ENCODE measurements around the gene CANT1. TPM values are rescaled to one million over a fixed set of nuclear protein-coding genes. Genes with fewer than 3 reads are reported as not detected.

Gene CANT1
- total and polyA plus RNA-seq, 8 donors = 16.6 to 151 (median 40.7) TPM

- no peak overlapping the region for H3K4me3 ChIP-seq
- peak overlapping the region in 2 of 5 donors; percentile 52 to 65 for H3K27ac ChIP-seq
- peaks cover 5 to 39% (median 19%) of the 10 kb centered on the region in 4 donors for H3K4me1 ChIP-seq
- H3K9me3 ChIP-seq = no peaks in the 10 kb centered on the region
- intact Hi-C loops (cut with DNase I; ENCODE audit: low total_unique reads) = no loop called here
- DNase-seq = no peak
- 88 to 94% (median 89%) methylated on average over 7 to 8 of the region's 8 CpGs for WGBS, 5 donors
- peaks cover 0 to 6% (median 0%) of the 10 kb centered on the region in 3 donors for H3K27me3 ChIP-seq
- TF ChIP-seq EP300 (IDR thresholded peaks at IDR 0.05) (no peak), POLR2A (IDR thresholded peaks at IDR 0.05) (no peak), CTCF (IDR thresholded peaks at IDR 0.05) (no peak), POLR2AphosphoS5 (IDR thresholded peaks at IDR 0.05) (no peak)
- H3K36me3 ChIP-seq = no peaks in the 10 kb centered on the region
Observed at GRCh38 chr17:79034931-79035485, 25.4 kb upstream of the CANT1 start.

- Histone ChIP-seq H3K4me1 (peaks cover 10 to 47% (median 19%) of the 10 kb centered on the region in 4 donors), H3K27ac (peak overlapping the region in 4 of 5 donors; percentile 35 to 65 (median 46)), H3K36me3 (no peaks in the 10 kb centered on the region), H3K4me3 (no peak overlapping the region), H3K9me3 (no peaks in the 10 kb centered on the region), H3K27me3 (peaks cover 0 to 14% (median 0%) of the 10 kb centered on the region in 3 donors)
- intact Hi-C loops (cut with DNase I; ENCODE audit: low total_unique reads) = no loop called here
- peak; percentile 60 to 65 for DNase-seq
- 29 to 55% (median 35%) methylated on average over 13 to 28 of the region's 28 CpGs for WGBS, 5 donors
- TF ChIP-seq EP300 (IDR thresholded peaks at IDR 0.05) (no peak), CTCF (IDR thresholded peaks at IDR 0.05) (no peak), POLR2AphosphoS5 (IDR thresholded peaks at IDR 0.05) (no peak), POLR2A (IDR thresholded peaks at IDR 0.05) (no peak)
Observed at GRCh38 chr17:79033741-79034501, 24.4 kb upstream of the CANT1 start.

GRCh38 chr17:79033046-79033616, 23.6 kb upstream of the CANT1 start:
- intact Hi-C loops (cut with DNase I; ENCODE audit: low total_unique reads) = no loop called here

More at GRCh38 chr17:79033046-79033616, 23.6 kb upstream of the CANT1 start:
- Histone ChIP-seq H3K27ac (peak overlapping the region in 2 of 5 donors; percentile 41 to 65), H3K4me3 (no peak overlapping the region), H3K9me3 (no peaks in the 10 kb centered on the region), H3K4me1 (peaks cover 14 to 55% (median 23%) of the 10 kb centered on the region in 4 donors), H3K27me3 (peaks cover 0 to 22% (median 0%) of the 10 kb centered on the region in 3 donors), H3K36me3 (no peaks in the 10 kb centered on the region)
- DNase-seq = no peak
- no peak for TF ChIP-seq CTCF (IDR thresholded peaks at IDR 0.05)
- TF ChIP-seq POLR2AphosphoS5 (IDR thresholded peaks at IDR 0.05) = no peak
- TF ChIP-seq POLR2A (IDR thresholded peaks at IDR 0.05) = no peak
- TF ChIP-seq EP300 (IDR thresholded peaks at IDR 0.05) = no peak
- WGBS, 5 donors = 83 to 94% (median 90%) methylated on average over 9 of the region's 9 CpGs

All from stomach (tissue), 9 donors.